ENCODE measurements around the gene MIOS.

The MIOS gene

DNA sequence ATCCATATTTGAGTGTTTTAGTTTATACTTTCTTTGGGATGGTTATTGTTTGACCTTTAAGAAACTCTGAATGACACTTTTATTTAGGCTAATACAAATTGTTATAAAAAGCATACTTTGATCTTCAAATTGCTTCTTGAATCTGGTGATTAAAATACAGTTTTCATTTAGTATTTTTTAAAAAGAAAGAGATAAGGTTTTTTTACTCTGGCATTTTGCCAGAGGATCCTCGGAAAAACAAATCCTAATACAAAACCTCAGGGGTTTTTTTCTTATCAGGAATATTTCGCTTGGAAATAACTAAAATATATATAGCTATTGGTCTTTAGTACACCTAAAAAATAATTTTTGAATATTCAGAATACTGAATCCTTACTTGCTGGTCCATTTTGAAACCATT lies 17.0 kb downstream of the MIOS start:
- DNase-seq = no peak

- no peak for DNase-seq
Measured at GRCh38 chr7:7584653-7585052, 18.0 kb downstream of the MIOS start.

GRCh38 chr7:7585241-7585928 lies 18.7 kb downstream of the MIOS start:
- no peak for DNase-seq

- no peak for DNase-seq
Measured at GRCh38 chr7:7595451-7595850, 28.8 kb downstream of the MIOS start.

GRCh38 chr7:7596176-7596575 lies 29.5 kb downstream of the MIOS start:
- DNase-seq = no peak

DNA sequence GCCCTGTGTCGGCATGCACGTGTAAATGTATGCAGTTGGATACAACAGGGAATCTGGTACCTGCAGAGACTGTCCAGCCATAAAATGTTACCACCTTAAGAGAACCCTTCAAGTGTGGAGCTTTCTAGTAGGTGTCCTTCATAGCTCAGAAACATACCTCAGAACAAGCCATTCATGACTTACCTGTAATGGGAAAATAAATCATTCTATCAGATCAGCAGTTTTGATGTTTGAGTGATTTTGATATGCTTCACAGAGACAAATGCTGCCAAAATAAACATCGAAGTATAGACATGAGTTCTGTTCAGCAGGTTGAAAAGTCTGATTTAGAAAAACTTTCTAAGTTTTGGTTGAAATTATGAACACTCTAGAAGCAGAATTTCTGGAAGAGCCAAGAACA lies 40.3 kb downstream of the MIOS start:
- DNase-seq = no peak

DNA sequence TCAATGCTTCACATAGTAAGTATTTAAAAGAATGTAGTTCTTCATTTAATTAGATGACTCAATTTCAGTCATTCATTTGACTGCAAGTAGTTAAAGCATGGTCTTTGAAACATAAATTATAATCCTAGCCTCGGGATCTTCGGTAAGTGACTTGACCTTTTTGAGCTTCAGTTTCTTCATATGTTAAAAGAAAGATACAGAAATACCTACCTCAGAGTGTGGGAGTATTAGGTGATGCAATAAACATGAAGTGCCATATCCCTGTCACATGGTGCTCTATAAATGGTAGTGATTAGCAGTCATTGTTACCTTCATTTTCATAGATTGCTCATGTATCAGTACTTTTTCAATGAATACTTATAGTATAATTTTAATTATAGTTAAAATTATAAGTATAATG lies 42.6 kb downstream of the MIOS start:
- DNase-seq = no peak

DNA sequence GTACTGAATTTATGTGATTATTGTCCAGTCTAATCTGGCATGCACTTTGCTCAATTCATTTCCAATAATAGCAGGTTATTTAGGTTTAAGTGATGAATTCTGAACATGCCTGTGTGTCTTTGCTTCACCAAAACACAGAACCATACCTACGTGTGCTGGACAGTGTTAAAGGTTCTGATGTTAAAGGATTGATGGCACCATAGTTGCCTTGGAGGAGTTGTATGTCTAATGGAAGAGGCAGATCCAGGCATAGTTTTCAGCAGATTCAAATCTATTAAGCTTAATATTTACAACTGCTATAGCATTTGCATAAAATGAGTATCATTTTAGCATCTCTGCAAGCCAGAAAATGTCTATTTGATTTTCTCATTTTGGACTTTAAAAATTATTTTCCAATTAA lies 45.8 kb downstream of the MIOS start:
- DNase-seq = no peak

DNA sequence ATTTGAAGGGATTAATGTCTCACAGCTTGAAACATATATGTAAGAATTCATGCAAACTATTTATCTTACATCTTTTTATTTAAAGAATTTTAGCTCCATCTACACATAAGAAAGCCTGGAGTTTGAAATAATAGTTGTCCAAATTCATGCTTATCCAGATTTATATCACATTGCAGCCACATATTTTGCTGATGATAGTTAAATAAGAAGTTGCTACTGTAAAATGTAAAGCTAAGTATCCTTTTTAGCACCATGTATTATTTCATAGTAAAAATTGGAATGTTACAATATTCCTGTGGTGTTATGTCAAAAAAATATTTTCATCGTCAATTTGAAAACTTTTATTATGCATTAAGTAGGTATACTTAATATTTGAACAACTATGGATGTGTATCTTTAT lies 46.5 kb downstream of the MIOS start:
- DNase-seq = no peak

DNA sequence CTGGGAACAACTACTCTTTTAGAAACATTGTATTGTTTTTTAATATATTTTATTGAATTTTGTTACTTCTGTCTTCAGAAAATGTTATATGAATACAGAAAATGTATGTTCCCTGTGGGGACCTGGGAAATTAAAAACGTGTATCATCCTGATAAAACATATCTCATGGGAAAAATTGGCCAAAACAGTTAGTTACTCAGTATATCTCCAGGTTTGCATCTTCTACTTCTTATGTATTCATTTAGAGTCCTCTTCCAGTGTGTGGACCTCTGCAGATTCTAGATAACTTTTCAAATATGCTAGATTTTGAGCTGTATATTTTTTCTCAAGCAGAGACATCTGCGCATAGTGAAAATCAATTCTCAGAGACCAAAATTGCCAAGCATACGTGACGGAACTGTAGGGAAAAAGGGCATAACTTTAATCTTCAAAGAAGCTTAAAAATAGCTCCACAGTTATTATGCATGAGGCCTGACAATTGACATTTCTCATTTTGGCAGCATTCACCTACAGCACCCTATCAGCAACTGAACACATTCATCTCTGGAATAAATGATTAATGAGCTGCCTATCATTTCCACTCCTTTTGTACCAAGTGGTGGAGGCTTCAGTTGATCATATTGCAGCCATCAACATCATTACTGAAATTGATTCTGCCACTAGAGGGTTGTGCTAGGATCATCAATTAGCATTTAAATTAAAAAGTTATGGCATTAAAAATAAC lies 47.5 kb downstream of the MIOS start:
- DNase-seq = no peak

DNA sequence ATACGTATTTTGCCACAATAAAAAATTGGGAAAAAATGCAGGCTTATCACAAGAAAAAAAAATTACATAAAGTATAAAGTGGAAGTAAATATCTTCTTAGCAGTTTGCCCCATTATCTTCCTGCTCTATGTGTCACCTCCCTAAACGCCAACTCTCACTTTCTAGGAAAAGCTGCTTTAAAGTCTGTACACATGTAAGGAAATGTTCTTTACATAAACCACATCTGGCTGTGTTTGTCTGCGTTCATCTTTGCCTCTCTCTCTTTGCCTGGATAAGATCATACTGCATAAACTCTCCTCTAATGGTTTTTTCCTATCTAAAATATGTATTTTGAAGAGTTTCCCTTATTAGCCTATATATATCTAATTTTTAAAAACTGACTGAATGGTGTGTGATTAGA lies 50.9 kb downstream of the MIOS start:
- no peak for DNase-seq

GRCh38 chr7:7618410-7618809 lies 51.7 kb downstream of the MIOS start:
- no peak for DNase-seq

GRCh38 chr7:7620236-7620635 lies 53.6 kb downstream of the MIOS start:
- no peak for DNase-seq

- no peak for DNase-seq
Measured at GRCh38 chr7:7620644-7621210, 54.0 kb downstream of the MIOS start.

DNA sequence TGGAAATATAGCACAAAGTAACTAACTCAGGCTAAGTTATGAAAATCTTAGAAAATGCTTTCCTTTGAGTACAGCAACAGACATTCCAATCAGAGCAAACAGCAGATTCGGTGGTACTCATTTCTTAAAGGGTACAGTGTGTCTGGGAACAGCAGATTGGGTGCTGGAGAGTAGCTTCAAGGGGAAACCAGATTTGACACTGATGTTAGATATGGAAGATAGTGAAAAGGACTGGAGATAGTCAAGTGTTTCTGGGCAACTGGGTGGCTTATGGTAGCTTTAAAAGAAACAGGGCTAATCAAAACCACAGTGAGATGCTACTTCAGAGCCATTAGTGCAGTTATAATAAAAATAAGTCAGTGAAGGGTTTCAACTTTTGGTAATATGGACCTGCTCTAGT lies 61.8 kb downstream of the MIOS start:
- DNase-seq = no peak

DNA sequence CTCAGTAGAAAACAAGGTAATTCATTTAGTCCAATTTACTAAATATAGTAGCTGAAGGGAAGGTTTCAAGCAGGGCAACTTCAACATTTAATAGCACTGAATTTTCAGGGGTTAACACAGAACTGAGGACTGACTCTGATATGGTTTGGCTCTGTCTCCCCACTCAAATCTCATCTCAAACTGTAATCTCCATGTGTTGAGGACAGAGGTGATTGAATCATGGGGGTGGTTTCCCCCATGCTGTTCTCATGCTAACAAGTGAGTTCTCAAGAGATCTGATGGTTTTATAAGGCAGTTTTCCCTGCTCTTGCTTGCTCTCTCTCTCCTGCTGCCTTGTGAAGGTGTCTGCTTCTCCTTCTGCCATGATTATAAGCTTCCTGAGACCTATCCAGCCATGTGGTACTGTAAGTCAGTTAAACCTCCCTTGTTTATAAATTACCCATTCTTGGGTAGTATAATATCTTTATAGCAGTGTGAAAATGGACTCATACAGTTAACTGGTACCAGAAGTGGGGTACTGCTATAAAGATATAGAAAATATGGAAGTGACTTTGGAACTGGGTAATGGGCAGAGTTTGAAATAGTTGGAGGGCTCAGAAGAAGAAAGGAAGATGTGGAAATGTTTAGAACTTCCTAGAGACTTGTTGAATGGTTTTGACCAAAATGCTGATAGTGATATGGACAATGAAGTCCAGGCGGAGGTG lies 64.1 kb downstream of the MIOS start:
- DNase-seq = no peak

- peak in 2 of 51 donors; percentile 9 to 49 for DNase-seq
Measured at GRCh38 chr7:7639421-7639820, 72.7 kb downstream of the MIOS start.

DNA sequence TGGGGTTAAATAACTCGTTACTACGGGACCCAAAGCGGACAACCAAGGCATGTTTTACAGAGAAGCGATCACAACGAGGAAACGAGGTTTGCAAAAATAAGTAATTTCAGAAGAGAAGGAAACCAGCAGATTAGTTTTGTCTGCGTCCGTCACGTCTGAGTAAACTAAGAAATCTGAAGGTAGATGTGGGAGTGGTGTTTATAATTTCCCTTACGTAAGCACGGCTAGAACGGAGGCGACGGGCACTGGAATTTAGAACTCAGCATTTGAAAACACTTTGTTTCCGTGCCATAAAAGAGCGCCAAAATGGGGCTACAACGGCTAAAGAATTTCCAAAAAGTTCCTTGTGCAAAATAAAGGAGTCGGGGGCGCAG lies 73.2 kb downstream of the MIOS start:
- DNase-seq = no peak

DNA sequence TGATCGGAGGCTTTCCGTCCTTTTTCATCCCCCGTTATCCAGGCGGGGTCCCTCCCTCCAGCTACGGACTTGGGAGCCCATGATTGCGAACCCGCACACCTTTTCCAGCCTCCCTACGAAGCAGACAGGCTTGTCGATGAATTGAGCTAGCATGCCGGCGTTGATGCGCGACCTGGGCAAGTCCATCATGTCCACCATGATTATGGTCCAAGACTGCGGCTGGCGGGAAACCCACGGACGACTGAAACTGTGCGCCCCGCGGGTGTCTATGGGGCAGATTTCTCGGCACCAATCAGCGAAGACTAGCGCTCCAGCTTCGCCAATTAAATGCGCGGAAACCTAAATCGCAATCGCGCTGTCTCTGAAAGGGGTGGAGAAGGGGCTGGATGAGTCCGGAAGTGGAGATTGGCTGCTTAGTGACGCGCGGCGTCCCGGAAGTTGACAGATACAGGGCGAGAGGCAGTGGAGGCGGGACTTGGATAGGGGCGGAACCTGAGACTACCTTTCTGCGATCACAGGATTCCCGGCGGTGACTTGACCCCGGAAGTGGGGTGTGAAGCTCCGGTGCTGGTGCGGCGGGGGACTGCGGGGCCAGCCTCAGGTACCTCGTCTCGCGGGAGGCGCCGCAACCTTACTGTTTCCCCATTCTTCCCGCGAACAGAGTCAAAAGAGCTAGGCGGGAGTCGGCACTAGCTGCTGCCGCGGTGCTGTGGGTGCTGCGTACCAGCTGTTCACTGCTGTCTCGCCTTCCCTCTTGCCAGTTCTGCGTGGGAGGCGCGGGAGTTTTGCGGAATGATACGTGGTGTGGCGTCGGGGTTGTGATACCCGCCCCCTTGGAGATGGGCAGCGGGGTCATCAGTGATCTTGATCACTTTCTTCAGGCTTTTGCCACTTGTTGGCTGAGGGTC lies 73.8 kb downstream of the MIOS start, which contains the start of gene UMAD1:
UMAD1 (plus strand) TSS at position 532 of the 908 bp plus-strand sequence. CDS start 32,620 bp downstream, outside the sequence.
- peak; percentile 61 to 100 (median 97) for DNase-seq

DNA sequence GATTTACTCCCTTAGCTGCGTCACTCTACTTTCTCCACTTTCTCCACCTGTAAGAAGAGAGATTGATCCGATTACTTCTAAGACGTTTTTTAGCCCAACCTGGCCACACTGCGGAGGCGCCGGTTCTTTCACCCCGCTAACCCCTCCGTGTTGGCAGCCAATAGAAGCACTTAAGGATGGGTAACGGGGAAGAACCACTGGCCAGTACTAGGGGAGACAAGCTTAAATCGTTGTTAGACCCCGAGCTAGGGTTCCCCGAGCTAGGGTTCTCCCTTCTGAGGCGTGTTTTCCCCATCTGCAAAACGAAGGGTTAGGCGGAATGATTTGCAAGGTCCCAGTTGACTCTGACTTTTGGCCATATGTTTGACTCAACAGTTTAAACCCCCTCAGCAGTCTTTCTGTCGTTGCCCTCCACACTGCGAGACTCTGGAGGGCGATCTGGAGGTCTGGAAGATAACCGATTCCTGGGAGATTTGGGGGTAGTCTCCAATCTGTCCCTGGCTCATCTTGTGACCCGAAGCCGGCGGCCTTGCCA lies 74.5 kb downstream of the MIOS start:
- peak in 11 of 51 donors; percentile 18 to 65 (median 37) for DNase-seq

DNA sequence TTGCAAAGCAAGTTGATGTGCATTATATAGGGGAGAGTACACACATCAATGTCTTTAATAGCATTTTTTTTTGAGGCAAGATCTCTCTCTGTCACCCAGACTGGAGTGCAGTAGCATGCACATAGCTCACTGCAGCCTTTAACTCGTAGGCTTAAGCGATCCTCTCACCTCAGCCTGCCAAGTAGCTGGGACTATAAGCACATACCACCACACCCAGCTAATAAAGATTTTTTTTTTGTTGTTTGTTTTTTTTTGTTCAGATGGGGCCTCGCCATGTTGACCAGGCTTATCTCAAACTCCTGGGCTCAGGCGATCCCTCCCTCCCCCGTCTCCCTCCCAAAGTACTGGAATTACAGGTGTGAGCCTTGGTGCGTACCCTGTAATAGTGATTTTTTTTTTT lies 75.4 kb downstream of the MIOS start:
- no peak for DNase-seq
